ENCODE results near the gene CREM.

DNA sequence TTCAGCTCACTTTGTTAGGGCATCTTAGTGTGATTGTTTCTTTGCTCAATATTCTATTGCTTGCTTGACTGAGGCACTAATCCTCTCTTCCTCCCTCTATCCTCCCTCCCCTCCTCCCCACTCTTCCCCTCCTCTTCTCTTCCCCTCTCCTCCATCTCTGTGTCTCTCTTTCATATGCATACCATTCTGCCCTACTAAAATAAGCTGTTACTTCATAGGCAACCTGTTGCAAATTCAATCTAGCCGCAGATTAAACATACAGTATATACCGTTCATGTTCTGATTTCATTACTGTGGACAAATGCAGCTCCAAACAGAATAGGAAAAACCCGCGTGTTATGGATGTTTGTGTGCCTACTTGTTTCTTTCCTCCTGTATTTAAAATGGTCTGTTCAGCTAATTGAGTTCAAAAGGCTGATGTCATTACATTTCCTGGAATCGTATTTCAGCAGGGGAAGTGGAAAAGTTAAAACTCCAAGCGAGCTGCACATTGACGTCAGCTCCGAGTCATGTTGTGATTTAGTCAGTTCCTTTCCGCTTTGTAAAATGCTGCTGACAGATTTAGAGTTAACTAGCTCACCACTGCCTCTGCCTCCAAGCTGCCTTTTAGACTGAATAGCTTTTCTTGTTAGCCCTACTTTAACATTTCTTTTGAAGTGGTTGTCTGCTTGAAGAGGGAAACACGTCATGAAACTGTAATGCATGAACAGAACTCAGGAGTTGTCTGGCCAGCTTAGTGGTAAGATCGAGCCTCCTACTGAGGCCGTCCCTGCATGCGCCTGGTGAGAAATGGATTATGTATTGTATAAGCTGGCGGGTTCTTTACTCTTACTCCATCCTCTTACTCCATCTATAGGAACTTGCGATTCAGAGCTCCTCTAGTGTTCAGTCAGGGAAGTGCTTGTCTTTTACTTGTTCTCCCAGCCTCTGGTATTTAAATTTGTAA is 69.0 kb downstream of the CREM start:
- TF ChIP-seq YY1 (IDR thresholded peaks at IDR 0.05; ENCODE audit: insufficient read depth, insufficient read length) (no peak), ZNF274 (IDR thresholded peaks at IDR 0.05; ENCODE audit: low read depth, low read length) (no peak)

All from NT2/D1 (cell line).